GM12891 (cell line): ENCODE data around the gene RABEP2.

ENCODE experiments used
- PAX5 ChIP-seq: IDR thresholded peaks from 2 replicates; pipeline ENCODE4 v1.6.1; 2011; ENCODE audit warnings: low read length, moderate library complexity, mild to moderate bottlenecking; ENCODE audit not compliant: insufficient read depth, severe bottlenecking
- POLR2A ChIP-seq: IDR thresholded peaks from 2 replicates; pipeline ENCODE4 v1.6.1; 2011; ENCODE audit warnings: low read depth, low read length, control low read depth
- POLR2AphosphoS5 ChIP-seq: IDR thresholded peaks from 2 replicates; pipeline ENCODE4 v1.6.1; 2011; ENCODE audit warnings: low read depth, low read length, control low read depth
- TAF1 ChIP-seq: IDR thresholded peaks from 2 replicates; pipeline ENCODE4 v1.6.1; 2011; ENCODE audit warnings: low read depth, low read length, control low read depth

GRCh38 chr16:28930652-28931051 is 5.6 kb upstream of the RABEP2 start:
- TF ChIP-seq POLR2AphosphoS5 = no peak
- TF ChIP-seq POLR2A = no peak
- TF ChIP-seq TAF1 = no peak
- TF ChIP-seq PAX5 = no peak
